Common myeloid progenitor, CD34-positive (primary cell): ENCODE measurements around the gene HYAL1.

ENCODE experiments used
- CTCF ChIA-PET: fragments of 350-600 bp; sonication (Branson Sonifier 250); formaldehyde crosslinking; loops from one replicate; lab custom pipeline; 2021; ENCODE audit warnings: antibody characterized with exemption; lab: Charles Lee
- POLR2A ChIA-PET: fragments of 350-600 bp; sonication (Branson Sonifier 250); formaldehyde crosslinking; loops from one replicate; lab custom pipeline; 2021; ENCODE audit warnings: antibody characterized with exemption; lab: Charles Lee
- DNase-seq, 3 donors: peaks; one replicate each; pipeline versions ENCODE4 v3.0.0 to v3.0.0-alpha.2; 2013
- H3K27ac ChIP-seq, 2 experiments: 1 replicate in 1 of 2; 2 replicates in 1 of 2; pipeline ENCODE4 v1.7.0; 2013; ENCODE audit warnings: inconsistent platforms in 2 of 2, low read length in 2 of 2, mild to moderate bottlenecking in 2 of 2, low read depth in 1 of 2, moderate library complexity in 1 of 2; ENCODE audit not compliant: severe bottlenecking in 2 of 2, insufficient read depth in 1 of 2, poor library complexity in 1 of 2
- H3K27me3 ChIP-seq, 5 experiments: replicated peaks in 2 of 5; 1 replicate in 3 of 5; 2 replicates in 2 of 5; pipeline versions ENCODE4 v1.6.1 to v1.7.0; 2013; ENCODE audit warnings: low read length in 4 of 5, mild to moderate bottlenecking in 2 of 5, moderate library complexity in 2 of 5, inconsistent platforms in 1 of 5; ENCODE audit not compliant: insufficient read depth in 5 of 5, control insufficient read depth in 4 of 5
- H3K36me3 ChIP-seq, 4 experiments: 1 replicate in 2 of 4; 2 replicates in 2 of 4; pipeline versions ENCODE4 v1.6.1 to v1.7.0; 2013; ENCODE audit warnings: low read length in 3 of 4, control low read depth in 1 of 4, mild to moderate bottlenecking in 1 of 4; ENCODE audit not compliant: control insufficient read depth in 4 of 4, insufficient read depth in 4 of 4
- H3K4me1 ChIP-seq, 4 experiments: 1 replicate in 3 of 4; 2 replicates in 1 of 4; pipeline versions ENCODE4 v1.6.1 to v1.7.1; 2013; ENCODE audit warnings: low read length in 3 of 4, mild to moderate bottlenecking in 3 of 4, control low read depth in 1 of 4, inconsistent platforms in 1 of 4, moderate library complexity in 1 of 4; ENCODE audit not compliant: control insufficient read depth in 4 of 4, insufficient read depth in 4 of 4; ENCODE audit errors: control extremely low read depth in 1 of 4
- H3K4me3 ChIP-seq, 7 experiments: 1 replicate in 4 of 7; 2 replicates in 3 of 7; pipeline versions ENCODE4 v1.5.1 to v1.7.0; 2013; ENCODE audit warnings: mild to moderate bottlenecking in 7 of 7, low read length in 6 of 7, moderate library complexity in 6 of 7, inconsistent platforms in 2 of 7, low read depth in 2 of 7, control low read depth in 1 of 7; ENCODE audit not compliant: insufficient read depth in 4 of 7, control insufficient read depth in 1 of 7; ENCODE audit errors: extremely low read depth in 1 of 7
- H3K9me3 ChIP-seq, 5 experiments: 1 replicate in 4 of 5; 2 replicates in 1 of 5; pipeline versions ENCODE4 v1.6.1 to v1.7.1; 2013; ENCODE audit warnings: low read length in 4 of 5, mild to moderate bottlenecking in 2 of 5, inconsistent platforms in 1 of 5, low read depth in 1 of 5, moderate library complexity in 1 of 5; ENCODE audit not compliant: control insufficient read depth in 4 of 5, insufficient read depth in 2 of 5; ENCODE audit errors: control extremely low read depth in 1 of 5
- WGBS: methylation state at CpG from one replicate; pipeline ENCODE4 v1.1.5; 2013; ENCODE audit not compliant: insufficient coverage; 5-methylcytosine and 5-hydroxymethylcytosine counted together

The HYAL1 gene

DNA sequence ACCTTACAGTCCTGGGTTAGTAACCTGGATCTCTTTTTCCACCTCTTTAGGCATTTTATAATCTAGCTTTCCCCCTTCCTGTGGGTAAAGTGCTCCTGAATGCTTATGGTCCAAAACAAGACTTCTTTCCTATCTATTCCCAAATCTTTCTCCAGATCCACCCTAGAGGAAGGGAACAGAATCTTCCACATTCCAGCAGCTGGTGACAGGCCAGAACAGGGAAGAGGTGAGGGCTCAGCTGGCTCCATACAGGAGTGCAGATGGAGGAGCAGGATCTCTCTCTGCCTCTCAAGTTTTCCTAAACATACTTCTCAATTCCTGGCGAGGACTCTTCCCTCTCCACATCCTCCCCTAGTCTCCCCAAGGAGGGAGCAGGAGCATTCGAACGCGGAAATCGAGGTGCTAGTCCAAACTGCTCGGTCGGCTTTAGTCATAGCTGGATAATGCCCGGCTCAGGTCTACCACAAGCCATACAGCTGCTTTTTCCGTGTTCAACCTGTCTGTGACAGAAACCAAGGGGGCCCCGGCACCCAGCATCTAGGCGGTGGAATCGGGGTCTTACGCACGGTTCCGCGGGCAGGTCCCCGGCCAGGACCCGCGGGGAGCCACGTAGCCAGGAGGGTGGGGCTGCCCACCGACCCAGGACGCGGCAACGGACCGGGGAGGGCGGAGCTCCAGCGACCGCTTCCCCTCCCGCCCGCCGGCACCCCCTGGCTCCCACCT is 33.2 kb upstream of the HYAL1 start:
- CTCF ChIA-PET: interaction anchor here (0.9 to 6.0 kb wide), 12 partner anchors 8 to 1331 kb away, joined by 3 to 51 read pairs (median 6); partner anchors contain the start of genes CYB561D2, HYAL2, NPRL2 and TUSC2

DNA sequence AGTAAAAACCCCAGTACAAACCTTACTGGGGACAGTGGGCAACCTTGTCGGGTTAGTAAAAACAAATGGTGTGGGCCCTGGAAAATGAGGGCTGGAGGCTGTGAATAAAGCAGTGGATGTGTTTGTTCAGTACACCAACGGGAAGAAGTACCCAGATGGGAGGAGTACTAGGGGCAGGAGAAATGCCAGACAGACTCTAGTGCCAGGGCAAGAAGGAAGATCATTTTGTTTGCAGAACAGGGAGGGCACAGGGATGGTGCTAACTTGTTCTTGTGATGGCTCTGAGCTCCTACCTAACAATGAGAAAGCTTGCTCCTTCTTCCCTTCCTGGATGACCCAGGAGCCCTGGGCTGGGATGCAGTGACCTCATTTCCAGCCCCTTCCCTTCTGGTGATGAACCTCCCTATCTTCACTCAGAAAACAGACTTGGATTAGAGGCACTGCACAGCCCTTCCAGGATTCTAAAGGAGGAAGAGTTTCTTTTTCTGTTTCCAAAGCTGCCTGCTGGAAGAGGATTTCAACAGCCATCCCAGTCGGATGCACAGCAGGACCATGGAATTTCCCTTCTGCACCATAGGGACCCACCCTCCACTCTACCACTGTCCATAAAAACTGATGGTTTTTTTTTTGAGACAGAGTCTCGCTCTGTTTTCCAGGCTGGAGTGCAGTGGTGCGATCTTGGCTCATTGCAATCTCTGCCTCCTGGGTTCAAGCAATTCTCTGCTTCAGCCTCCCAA is 31.1 kb upstream of the HYAL1 start:
- Histone ChIP-seq H3K4me3 (peak overlapping the region in 1 of 7 experiments; percentile 9), H3K27me3 (no peaks in the 10 kb centered on the region), H3K4me1 (peaks cover 6 to 51% (median 48%) of the 10 kb centered on the region in 4 experiments), H3K9me3 (no peaks in the 10 kb centered on the region), H3K27ac (peak overlapping the region; percentile 36 to 97), H3K36me3 (peaks cover 2 to 60% (median 48%) of the 10 kb centered on the region in 4 experiments)
- CTCF ChIA-PET: interaction anchor here (1.2 to 2.9 kb wide), 4 partner anchors 9 to 14 kb away, joined by 3 to 16 read pairs (median 8); partner anchors contain the start of gene HYAL2
- 84% methylated on average over 5 of the region's 5 CpGs for WGBS
- DNase-seq: no peak
- POLR2A ChIA-PET: no interaction called here

More for the DNA sequence above, 33.2 kb upstream of the HYAL1 start:
- Histone ChIP-seq H3K4me3 (peak overlapping the region; percentile 64 to 91 (median 79)), H3K27ac (peak overlapping the region; percentile 93 to 97), H3K27me3 (no peaks in the 10 kb centered on the region), H3K9me3 (no peaks in the 10 kb centered on the region), H3K4me1 (peaks cover 13 to 72% (median 65%) of the 10 kb centered on the region in 4 experiments), H3K36me3 (peaks cover 0 to 39% (median 30%) of the 10 kb centered on the region in 4 experiments)
- no peak for DNase-seq
- POLR2A ChIA-PET: interaction anchor here (0.9 to 3.6 kb wide), 8 partner anchors 8 to 76 kb away, joined by 3 to 31 read pairs (median 5); partner anchors contain the start of genes CYB561D2, HYAL3, NAA80 and NPRL2
- WGBS: 10% methylated on average over 11 of the region's 31 CpGs

DNA sequence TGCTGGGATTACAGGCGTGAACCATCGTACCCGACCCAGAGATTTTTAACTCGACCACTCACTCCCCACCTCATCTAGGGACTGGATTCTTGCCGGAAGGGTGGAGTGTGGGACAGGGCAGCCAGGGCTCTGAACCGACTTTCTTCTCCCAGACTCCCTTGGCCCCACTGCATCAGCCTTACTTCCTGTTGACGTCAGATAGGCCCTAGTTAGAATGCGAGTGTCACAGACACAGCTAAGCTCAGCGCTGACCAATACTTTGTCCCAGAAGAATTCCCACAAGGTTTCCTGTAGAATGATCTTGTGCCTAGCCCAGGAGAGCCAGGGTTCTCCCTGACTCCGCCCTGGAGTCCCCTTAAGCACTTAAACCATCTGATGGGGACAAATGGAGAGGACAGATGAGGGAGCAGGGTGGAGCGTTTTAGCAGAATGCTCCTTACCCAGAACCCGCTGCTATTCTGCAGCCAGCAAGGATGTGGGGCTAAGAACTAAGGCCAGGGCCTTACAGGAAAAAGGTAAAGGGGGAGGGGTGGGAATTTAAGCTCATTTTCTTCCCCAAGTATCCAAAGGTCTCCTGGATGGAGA is 30.5 kb upstream of the HYAL1 start:
- H3K27me3 ChIP-seq: no peaks in the 10 kb centered on the region
- WGBS: 90% methylated on average over 11 of the region's 12 CpGs
- H3K4me1 ChIP-seq: peaks cover 5 to 45% (median 42%) of the 10 kb centered on the region in 4 experiments
- no peaks in the 10 kb centered on the region for H3K9me3 ChIP-seq
- H3K4me3 ChIP-seq: no peak overlapping the region
- DNase-seq: no peak
- peak overlapping the region; percentile 36 to 97 for H3K27ac ChIP-seq
- H3K36me3 ChIP-seq: peaks cover 5 to 64% (median 52%) of the 10 kb centered on the region in 4 experiments
- ChIA-PET POLR2A (no interaction called here), CTCF (interaction anchor here (0.9 to 1.8 kb wide), 4 partner anchors 9 to 35 kb away, joined by 3 to 16 read pairs (median 4); partner anchors contain the start of gene HYAL2)

GRCh38 chr3:50331364-50331907 is 28.1 kb upstream of the HYAL1 start:
- ChIA-PET POLR2A (no interaction called here), CTCF (interaction anchor here (1.2 to 1.5 kb wide), 3 partner anchors 13 to 85 kb away, joined by 3 read pairs; no protein-coding TSS in a partner anchor)
- no peak overlapping the region for H3K4me3 ChIP-seq
- H3K27ac ChIP-seq: no peak overlapping the region
- H3K36me3 ChIP-seq: peaks cover 5 to 60% (median 51%) of the 10 kb centered on the region in 4 experiments
- no peaks in the 10 kb centered on the region for H3K9me3 ChIP-seq
- H3K27me3 ChIP-seq: no peaks in the 10 kb centered on the region
- WGBS: 97% methylated on average over 19 of the region's 19 CpGs
- no peak for DNase-seq
- peaks cover 4 to 42% (median 38%) of the 10 kb centered on the region in 4 experiments for H3K4me1 ChIP-seq

DNA sequence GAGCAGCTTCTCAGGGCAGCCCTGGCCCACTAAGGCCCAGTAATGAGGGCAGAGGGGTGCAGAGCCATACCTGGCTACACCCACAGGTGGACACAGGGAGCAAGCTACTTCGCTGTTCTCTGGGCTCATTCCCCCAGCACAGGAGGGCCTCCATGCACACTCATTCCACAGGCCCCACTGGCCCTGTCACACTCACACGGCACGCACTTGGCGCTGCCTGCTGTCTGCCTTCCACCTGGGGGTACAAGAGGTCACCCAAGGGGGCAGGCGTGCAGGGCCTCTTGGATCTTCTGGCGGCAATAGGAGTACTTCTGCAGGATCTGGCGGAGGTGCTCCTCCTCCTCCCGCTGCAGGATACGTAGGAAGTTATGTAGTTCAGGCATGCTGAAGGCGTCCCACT is 27.0 kb upstream of the HYAL1 start:
- Histone ChIP-seq H3K4me1 (peaks cover 0 to 39% (median 31%) of the 10 kb centered on the region in 4 experiments), H3K27me3 (no peaks in the 10 kb centered on the region), H3K27ac (no peak overlapping the region), H3K9me3 (no peaks in the 10 kb centered on the region), H3K4me3 (no peak overlapping the region), H3K36me3 (peaks cover 5 to 59% (median 52%) of the 10 kb centered on the region in 4 experiments)
- ChIA-PET POLR2A (no interaction called here), CTCF (interaction anchor here (1.3 to 3.5 kb wide), 4 partner anchors 7 to 52 kb away, joined by 3 to 21 read pairs (median 4); partner anchors contain the start of gene RASSF1)
- DNase-seq: no peak
- WGBS: 97% methylated on average over 10 of the region's 10 CpGs

DNA sequence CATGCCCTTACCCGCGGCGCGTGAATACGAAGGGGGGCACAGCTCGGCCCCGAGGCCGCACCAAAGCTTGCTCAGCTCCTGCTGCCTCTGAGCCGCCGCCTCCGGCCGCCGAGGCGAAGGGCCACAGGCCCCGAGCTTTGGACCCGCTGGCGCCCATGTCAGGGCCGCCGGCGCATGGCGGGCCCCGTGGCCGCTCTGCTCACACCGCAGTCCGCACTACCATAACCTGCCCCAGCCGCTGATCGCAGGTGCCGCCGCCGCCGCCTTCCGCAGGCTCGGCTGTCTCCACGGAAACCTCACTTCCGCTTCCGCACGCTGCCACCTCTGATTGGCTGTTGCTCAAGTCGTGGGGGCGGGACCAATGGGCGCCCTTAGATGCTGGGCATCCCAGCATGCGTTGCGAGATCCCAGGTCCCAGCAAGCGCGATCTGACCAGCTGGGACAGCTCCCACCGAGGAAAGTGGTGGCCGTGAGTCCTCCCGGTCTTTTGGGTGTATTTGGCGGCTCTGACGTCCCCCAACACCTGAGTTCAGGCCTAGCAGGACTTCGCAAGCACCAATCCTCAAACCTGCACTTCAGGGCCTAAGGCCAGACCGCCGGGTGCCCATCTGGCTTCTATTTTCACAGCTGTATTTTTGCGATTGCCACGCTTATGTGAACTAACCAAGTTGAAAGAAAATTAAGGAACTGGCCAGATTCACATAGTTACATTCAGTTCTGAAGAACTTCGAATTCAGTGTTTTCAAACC is 24.7 kb upstream of the HYAL1 start, which contains the start of gene TUSC2:
TUSC2 (minus strand) TSS at position 281 of the 749 bp plus-strand sequence; CDS start at position 157, 124 bp downstream.
- CTCF ChIA-PET: interaction anchor here (1.0 to 3.5 kb wide), 13 partner anchors 9 to 136 kb away, joined by 3 to 21 read pairs (median 5); partner anchors contain the start of genes GNAT1, HYAL1, HYAL3 and NAA80
- POLR2A ChIA-PET: interaction anchor here (0.6 to 2.3 kb wide), 7 partner anchors 10 to 1172 kb away, joined by 3 to 31 read pairs (median 5); partner anchors contain the start of genes HYAL1, HYAL3, NAA80 and RASSF1
- H3K36me3 ChIP-seq: peaks cover 5 to 47% (median 43%) of the 10 kb centered on the region in 4 experiments
- peak within 1 kb of the TSS; percentile 67 to 87 for H3K27ac ChIP-seq
- no peaks in the 10 kb centered on the region for H3K9me3 ChIP-seq
- no peaks in the 10 kb centered on the region for H3K27me3 ChIP-seq
- H3K4me1 ChIP-seq: peaks cover 0 to 40% (median 28%) of the 10 kb centered on the region in 4 experiments
- peak within 1 kb of the TSS; percentile 67 to 94 (median 84) for H3K4me3 ChIP-seq
- peak; percentile 96 to 98 (median 97) for DNase-seq
- WGBS: 3% methylated on average over 49 of the region's 55 CpGs
